Progenitor cell of endocrine pancreas (in vitro differentiated cells): ENCODE data around the gene GPR35. TPM values are rescaled to one million over a fixed set of nuclear protein-coding genes. Genes with fewer than 3 reads are reported as not detected.

Source experiments
- DNase-seq: peaks from one replicate; pipeline ENCODE4 v3.0.0; 2021; ENCODE audit warnings: low spot score; ENCODE audit not compliant: unreplicated experiment
- H3K27ac Mint-ChIP-seq: 2 replicates; pipeline ENCODE4 v1.8.0; 2021; ENCODE audit warnings: mild to moderate bottlenecking, moderate library complexity, mixed read lengths
- H3K27me3 Mint-ChIP-seq: 2 replicates; pipeline ENCODE4 v1.8.0; 2021; ENCODE audit warnings: mixed read lengths
- H3K36me3 Mint-ChIP-seq: 2 replicates; pipeline ENCODE4 v1.8.0; 2022; ENCODE audit warnings: mixed read lengths; ENCODE audit not compliant: insufficient read depth
- H3K4me1 Mint-ChIP-seq: 2 replicates; pipeline ENCODE4 v1.8.0; 2021; ENCODE audit warnings: low read depth, mixed read lengths
- H3K4me3 Mint-ChIP-seq: 2 replicates; pipeline ENCODE4 v1.8.0; 2021; ENCODE audit warnings: low read depth, mild to moderate bottlenecking, moderate library complexity, mixed read lengths
- H3K9me3 Mint-ChIP-seq: 2 replicates; pipeline ENCODE4 v1.8.0; 2021; ENCODE audit warnings: low read depth, mixed read lengths
- CTCF ChIP-seq: fragments of 200-600 bp; sonication (generic); IDR thresholded peaks from one replicate; pipeline ENCODE4 v1.5.0; 2021; ENCODE audit warnings: antibody characterized with exemption, mild to moderate bottlenecking; ENCODE audit not compliant: unreplicated experiment
- total RNA-seq: library from RNA; stranded (reverse); gene quantifications from 2 replicates; pipeline ENCODE4 v1.2.1, GENCODE V29; 2021

The GPR35 gene
- total RNA-seq, 1 donor from 2014 or later: 6.5 TPM

DNA sequence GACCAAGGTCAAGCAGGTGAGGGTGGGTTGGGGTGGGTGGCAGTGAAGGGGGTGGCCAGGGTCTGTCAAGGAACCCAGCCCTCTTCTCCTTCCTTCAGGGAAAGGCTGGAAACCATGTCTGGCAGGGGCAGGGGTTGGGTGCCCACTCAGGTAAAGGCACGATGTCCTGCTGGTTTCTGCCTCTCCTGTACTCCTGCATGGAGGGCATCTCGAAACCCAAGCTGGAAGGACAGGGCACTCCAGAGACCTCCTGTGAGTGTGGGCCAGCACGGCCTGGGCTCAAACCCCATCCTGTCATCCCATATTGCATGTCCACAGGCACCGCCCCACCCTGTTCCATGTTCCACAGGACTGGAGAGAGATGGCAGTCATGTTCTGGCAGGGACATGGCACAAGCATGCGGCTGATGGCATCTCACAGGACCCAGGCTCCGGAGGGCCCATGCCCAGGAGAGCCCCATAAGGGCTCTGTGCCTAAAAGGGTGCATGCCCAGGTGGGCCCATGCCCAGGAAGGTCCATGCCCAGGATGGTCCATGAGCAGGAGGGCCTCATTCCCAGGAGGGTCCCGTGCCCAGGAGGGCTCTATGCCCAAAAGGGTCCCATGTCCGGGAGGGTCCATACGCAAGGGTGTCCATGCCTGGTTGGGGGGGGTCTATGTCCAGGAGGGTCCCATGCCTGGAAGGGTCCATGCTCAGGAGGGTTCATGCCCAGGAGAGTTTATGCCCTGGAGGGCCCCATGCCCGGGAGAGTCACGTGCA lies 6.4 kb downstream of the GPR35 start:
- no peaks in the 10 kb centered on the region for H3K4me1 Mint-ChIP-seq
- DNase-seq: no peak
- no peak overlapping the region for H3K27ac Mint-ChIP-seq
- no peak overlapping the region for H3K4me3 Mint-ChIP-seq
- TF ChIP-seq CTCF: no peak
- no peaks in the 10 kb centered on the region for H3K27me3 Mint-ChIP-seq
- H3K36me3 Mint-ChIP-seq: peaks cover 2% of the 10 kb centered on the region
- H3K9me3 Mint-ChIP-seq: peaks cover 20% of the 10 kb centered on the region

DNA sequence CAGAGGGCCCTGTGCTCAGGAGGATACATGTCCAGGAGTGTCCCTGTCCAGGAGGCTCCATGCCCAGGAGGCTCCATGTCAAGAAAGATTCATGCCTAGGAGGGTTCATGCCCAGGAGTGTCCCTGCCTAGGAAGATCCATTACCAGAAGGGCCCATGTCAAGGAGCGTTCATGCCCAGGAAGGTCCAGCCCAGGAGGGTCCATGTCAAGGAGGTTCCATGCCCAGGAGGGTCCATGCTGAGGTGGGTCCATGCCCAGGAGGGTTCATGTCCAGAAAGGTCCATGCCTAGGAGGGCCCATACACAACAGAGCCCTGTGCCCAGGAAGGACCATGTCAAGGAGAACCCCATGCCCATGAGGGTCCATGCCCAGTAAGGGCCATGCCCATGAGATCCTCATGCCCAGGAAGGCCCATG lies 7.0 kb downstream of the GPR35 start:
- H3K9me3 Mint-ChIP-seq: peaks cover 20% of the 10 kb centered on the region
- H3K4me1 Mint-ChIP-seq: no peaks in the 10 kb centered on the region
- no peak for DNase-seq

DNA sequence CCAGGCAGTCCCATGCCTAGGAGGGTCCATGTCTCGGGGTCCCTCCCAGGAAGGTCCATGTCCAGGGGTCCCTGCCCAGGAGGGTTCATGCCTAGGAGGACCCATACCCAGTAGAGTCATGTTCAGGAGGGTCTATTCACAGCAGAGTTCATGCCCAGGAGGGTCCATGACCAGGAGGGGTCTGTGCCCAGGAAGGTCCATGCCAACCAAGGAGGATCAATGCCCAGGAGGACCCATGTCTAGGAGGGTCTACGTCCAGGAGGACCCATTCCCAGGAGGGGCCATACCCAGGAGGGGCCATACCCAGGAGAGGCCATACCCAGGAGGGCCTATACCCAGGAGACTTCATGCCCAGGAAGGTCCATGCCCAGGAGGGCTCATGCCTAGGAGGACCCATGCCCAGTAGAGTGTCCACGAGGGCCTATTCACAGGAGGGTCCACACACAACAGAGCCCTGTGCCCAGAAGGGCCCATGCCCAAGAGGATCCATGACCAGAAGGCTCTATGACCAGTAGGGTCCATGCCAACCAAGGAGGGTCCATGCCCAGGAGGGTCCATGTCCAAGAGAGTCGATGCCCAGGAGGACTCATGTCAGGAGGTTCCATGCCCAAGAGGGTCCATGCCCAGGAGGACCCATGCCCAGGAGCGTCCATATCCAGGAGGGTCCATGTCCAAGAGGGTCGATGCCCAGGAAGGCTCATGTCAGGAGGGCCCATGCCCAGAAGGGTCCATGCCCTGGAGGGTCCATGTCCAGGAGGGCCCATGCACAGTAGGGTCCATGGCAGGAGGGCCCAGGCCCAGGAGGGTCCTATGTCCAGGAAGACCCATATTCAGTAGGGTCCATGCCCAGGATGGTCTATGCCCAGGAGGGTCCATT lies 10.1 kb downstream of the GPR35 start:
- Mint-ChIP-seq H3K27me3 (peaks cover 25% of the 10 kb centered on the region), H3K9me3 (peaks cover 20% of the 10 kb centered on the region), H3K27ac (no peak overlapping the region), H3K4me3 (no peak overlapping the region), H3K36me3 (peaks cover 2% of the 10 kb centered on the region), H3K4me1 (no peaks in the 10 kb centered on the region)
- DNase-seq: no peak
- no peak for TF ChIP-seq CTCF

More for the DNA sequence above, 7.0 kb downstream of the GPR35 start:
- peaks cover 2% of the 10 kb centered on the region for H3K36me3 Mint-ChIP-seq
- no peak overlapping the region for H3K4me3 Mint-ChIP-seq
- peaks cover 2% of the 10 kb centered on the region for H3K27me3 Mint-ChIP-seq
- no peak overlapping the region for H3K27ac Mint-ChIP-seq
- no peak for TF ChIP-seq CTCF

GRCh38 chr2:240635998-240636547 lies 10.8 kb downstream of the GPR35 start:
- TF ChIP-seq CTCF: no peak
- Mint-ChIP-seq H3K36me3 (peaks cover 2% of the 10 kb centered on the region), H3K9me3 (peaks cover 20% of the 10 kb centered on the region), H3K4me3 (no peak overlapping the region), H3K27me3 (peaks cover 25% of the 10 kb centered on the region), H3K4me1 (no peaks in the 10 kb centered on the region), H3K27ac (no peak overlapping the region)
- DNase-seq: no peak

DNA sequence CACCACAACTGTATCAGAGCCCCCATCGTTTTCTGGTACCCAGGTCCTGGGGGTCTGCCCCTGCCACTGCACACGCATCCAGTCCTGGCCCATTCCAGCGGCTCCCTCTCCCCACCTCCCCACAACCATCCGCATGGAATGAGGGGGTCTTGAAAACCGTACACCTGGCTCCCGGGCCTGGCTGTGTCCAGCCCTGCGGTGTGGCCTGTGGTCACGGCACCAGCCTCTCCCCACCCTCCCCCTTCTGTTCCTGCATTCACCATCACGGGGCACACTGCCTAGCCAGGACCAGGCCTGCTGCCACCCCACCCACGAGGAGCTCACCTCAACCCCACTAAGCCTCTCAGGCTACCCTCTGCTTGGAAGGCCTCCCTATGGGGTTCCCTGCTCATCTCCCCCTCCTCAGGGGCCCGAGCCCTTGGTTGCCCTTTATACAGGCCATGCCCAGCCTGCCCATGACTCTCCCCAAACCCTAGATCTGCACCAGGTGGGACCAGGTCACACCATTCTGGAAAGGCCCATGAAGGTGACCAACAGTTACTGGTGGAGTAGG lies 11.4 kb downstream of the GPR35 start:
- no peak for TF ChIP-seq CTCF
- Mint-ChIP-seq H3K27ac (no peak overlapping the region), H3K36me3 (peaks cover 2% of the 10 kb centered on the region), H3K4me3 (no peak overlapping the region), H3K27me3 (peaks cover 25% of the 10 kb centered on the region), H3K4me1 (no peaks in the 10 kb centered on the region), H3K9me3 (peaks cover 20% of the 10 kb centered on the region)
- DNase-seq: no peak
